ENCODE results near the gene LRMDA. TPM values are rescaled to one million over a fixed set of nuclear protein-coding genes. Genes with fewer than 3 reads are reported as not detected.

The LRMDA gene
- total and polyA plus RNA-seq, 7 donors, result 1.0 to 5.7 (median 2.5) TPM

GRCh38 chr10:75508239-75508813, 76.9 kb downstream of the LRMDA start:
- Histone ChIP-seq H3K4me3 (no peak overlapping the region), H3K36me3 (ENCODE audit: insufficient read depth in 1 of 2, low read depth in 1 of 2) (no peaks in the 10 kb centered on the region), H3K4me1 (no peaks in the 10 kb centered on the region), H3K27me3 (ENCODE audit: insufficient read depth in 3 of 3, low read length in 2 of 3) (peaks cover 0 to 12% (median 0%) of the 10 kb centered on the region in 3 donors), H3K27ac (no peak overlapping the region), H3K9me3 (no peaks in the 10 kb centered on the region)
- WGBS, 3 donors, result 58 to 69% (median 66%) methylated on average over 2 of the region's 2 CpGs
- no peak for TF ChIP-seq CTCF (IDR thresholded peaks at IDR 0.05)
- DNase-seq (no peak), ATAC-seq (no peak)
- intact Hi-C loops (cut with DNase I), result no loop called here

- Histone ChIP-seq H3K27me3 (ENCODE audit: insufficient read depth in 3 of 3, low read length in 2 of 3) (peaks cover 0 to 13% (median 0%) of the 10 kb centered on the region in 3 donors), H3K27ac (no peak overlapping the region), H3K36me3 (ENCODE audit: insufficient read depth in 1 of 2, low read depth in 1 of 2) (no peaks in the 10 kb centered on the region), H3K4me3 (no peak overlapping the region), H3K9me3 (no peaks in the 10 kb centered on the region), H3K4me1 (no peaks in the 10 kb centered on the region)
- WGBS, 3 donors, result 38 to 51% (median 39%) methylated on average over 7 of the region's 7 CpGs
- no peak for DNase-seq
- intact Hi-C loops (cut with DNase I), result no loop called here
- ATAC-seq, result no peak
- no peak for TF ChIP-seq CTCF (IDR thresholded peaks at IDR 0.05)
Measured at GRCh38 chr10:75508814-75509306, 77.4 kb downstream of the LRMDA start.

- no peaks in the 10 kb centered on the region for H3K4me1 ChIP-seq
- H3K36me3 ChIP-seq (ENCODE audit: insufficient read depth in 1 of 2, low read depth in 1 of 2), result no peaks in the 10 kb centered on the region
- H3K27me3 ChIP-seq (ENCODE audit: insufficient read depth in 3 of 3, low read length in 2 of 3), result peaks cover 0 to 13% (median 0%) of the 10 kb centered on the region in 3 donors
- ATAC-seq, result no peak
- WGBS, 3 donors, result 87 to 95% (median 90%) methylated on average over 2 of the region's 2 CpGs
- DNase-seq, result no peak
- no peak overlapping the region for H3K27ac ChIP-seq
- no peaks in the 10 kb centered on the region for H3K9me3 ChIP-seq
- no peak overlapping the region for H3K4me3 ChIP-seq
- intact Hi-C loops (cut with DNase I), result no loop called here
- TF ChIP-seq CTCF (IDR thresholded peaks at IDR 0.05), result no peak
Measured at GRCh38 chr10:75509706-75510105, 78.3 kb downstream of the LRMDA start.

- no peak for TF ChIP-seq CTCF (IDR thresholded peaks at IDR 0.05)
- Histone ChIP-seq H3K4me3 (no peak overlapping the region), H3K9me3 (no peaks in the 10 kb centered on the region), H3K27ac (no peak overlapping the region), H3K36me3 (ENCODE audit: insufficient read depth in 1 of 2, low read depth in 1 of 2) (no peaks in the 10 kb centered on the region), H3K27me3 (ENCODE audit: insufficient read depth in 3 of 3, low read length in 2 of 3) (peaks cover 0 to 20% (median 0%) of the 10 kb centered on the region in 3 donors), H3K4me1 (no peaks in the 10 kb centered on the region)
- intact Hi-C loops (cut with DNase I), result no loop called here
- DNase-seq, result no peak
- 92 to 97% (median 97%) methylated on average over 8 of the region's 8 CpGs for WGBS, 3 donors
- no peak for ATAC-seq
Measured at GRCh38 chr10:75511011-75511410, 79.6 kb downstream of the LRMDA start.
